ENCODE measurements around the gene ZNF236.

Gene ZNF236

DNA sequence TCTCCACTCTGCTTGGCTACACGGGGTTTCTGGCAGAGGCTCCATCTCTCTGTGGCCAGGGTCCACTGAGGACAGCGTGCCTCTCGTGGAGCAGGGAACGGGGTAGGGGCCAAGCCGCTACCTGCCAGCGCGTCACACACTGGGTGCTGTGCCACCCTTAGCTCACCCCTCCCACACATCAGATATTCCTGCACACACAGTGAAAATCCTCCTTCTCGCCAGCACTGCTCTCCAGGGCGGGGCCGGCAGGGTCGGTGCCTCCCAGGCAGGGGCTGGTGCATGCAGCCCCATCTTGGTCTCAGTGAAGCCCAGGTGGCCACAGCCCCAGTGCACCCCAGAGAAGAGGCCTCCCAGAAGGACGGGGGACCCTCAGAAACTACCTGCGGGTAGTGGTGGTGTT lies 185.6 kb downstream of the ZNF236 start:
- no peak for TF ChIP-seq FOXP2 (optimal IDR thresholded peaks at IDR 0.05; ENCODE audit: borderline replicate concordance, extremely low read depth, extremely low read length, insufficient read depth)
- TF ChIP-seq, protein P1, sequence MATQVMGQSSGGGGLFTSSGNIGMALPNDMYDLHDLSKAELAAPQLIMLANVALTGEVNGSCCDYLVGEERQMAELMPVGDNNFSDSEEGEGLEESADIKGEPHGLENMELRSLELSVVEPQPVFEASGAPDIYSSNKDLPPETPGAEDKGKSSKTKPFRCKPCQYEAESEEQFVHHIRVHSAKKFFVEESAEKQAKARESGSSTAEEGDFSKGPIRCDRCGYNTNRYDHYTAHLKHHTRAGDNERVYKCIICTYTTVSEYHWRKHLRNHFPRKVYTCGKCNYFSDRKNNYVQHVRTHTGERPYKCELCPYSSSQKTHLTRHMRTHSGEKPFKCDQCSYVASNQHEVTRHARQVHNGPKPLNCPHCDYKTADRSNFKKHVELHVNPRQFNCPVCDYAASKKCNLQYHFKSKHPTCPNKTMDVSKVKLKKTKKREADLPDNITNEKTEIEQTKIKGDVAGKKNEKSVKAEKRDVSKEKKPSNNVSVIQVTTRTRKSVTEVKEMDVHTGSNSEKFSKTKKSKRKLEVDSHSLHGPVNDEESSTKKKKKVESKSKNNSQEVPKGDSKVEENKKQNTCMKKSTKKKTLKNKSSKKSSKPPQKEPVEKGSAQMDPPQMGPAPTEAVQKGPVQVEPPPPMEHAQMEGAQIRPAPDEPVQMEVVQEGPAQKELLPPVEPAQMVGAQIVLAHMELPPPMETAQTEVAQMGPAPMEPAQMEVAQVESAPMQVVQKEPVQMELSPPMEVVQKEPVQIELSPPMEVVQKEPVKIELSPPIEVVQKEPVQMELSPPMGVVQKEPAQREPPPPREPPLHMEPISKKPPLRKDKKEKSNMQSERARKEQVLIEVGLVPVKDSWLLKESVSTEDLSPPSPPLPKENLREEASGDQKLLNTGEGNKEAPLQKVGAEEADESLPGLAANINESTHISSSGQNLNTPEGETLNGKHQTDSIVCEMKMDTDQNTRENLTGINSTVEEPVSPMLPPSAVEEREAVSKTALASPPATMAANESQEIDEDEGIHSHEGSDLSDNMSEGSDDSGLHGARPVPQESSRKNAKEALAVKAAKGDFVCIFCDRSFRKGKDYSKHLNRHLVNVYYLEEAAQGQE (IDR thresholded peaks at IDR 0.05; ENCODE audit: insufficient read depth in 1 of 2, low read depth in 2 of 2, low read length in 2 of 2) = no peak
- no peak for TF ChIP-seq SIN3A (IDR thresholded peaks at IDR 0.05; ENCODE audit: borderline replicate concordance, insufficient read depth, low read length)
- no peak for TF ChIP-seq TAF1 (IDR thresholded peaks at IDR 0.05; ENCODE audit: borderline replicate concordance, insufficient read depth, low read length)
- no peak for TF ChIP-seq POLR2AphosphoS5 (IDR thresholded peaks at IDR 0.05; ENCODE audit: low read depth, low read length)

DNA sequence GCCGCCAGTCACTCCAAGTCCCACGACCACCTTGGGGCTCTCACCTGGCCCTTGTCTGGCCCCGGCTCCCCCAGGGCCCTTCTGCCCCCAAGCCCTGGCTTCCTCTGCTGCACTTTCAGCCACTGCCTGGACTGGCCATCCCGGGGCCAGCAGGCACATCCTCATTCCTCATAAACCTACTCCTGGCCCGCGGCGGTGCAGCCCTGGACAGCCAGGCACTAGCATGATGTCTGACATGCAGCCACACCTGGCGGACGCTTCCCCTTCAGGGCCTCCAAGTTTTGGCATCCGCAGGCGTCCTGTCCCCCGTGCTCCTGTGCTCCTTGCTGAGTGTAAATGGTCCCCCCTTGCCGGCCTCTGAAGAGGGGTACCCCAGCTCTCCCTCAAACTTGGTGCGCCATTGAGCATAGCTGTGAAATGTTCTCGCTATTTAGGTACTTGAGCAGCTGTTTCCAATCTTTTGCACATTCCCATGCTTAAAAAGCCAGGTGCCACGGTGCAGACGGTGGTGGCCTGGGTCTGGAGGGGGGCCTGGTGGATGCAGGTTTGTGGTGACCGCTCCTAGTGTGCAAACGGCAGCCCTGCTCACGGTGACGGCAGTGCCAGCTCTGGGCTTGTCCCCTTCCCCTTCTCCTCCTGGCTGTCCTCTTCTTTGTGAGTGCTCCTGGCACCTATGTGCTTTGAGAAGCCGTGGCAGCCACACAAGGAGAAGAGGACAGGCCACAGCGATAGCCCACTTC lies 186.4 kb downstream of the ZNF236 start:
- TF ChIP-seq, protein P1 (IDR thresholded peaks at IDR 0.05; ENCODE audit: insufficient read depth in 1 of 2, low read depth in 2 of 2, low read length in 2 of 2) = no peak
- TF ChIP-seq FOXP2 (optimal IDR thresholded peaks at IDR 0.05; ENCODE audit: borderline replicate concordance, extremely low read depth, extremely low read length, insufficient read depth) (no peak), POLR2AphosphoS5 (IDR thresholded peaks at IDR 0.05; ENCODE audit: low read depth, low read length) (no peak), SIN3A (IDR thresholded peaks at IDR 0.05; ENCODE audit: borderline replicate concordance, insufficient read depth, low read length) (no peak), TAF1 (IDR thresholded peaks at IDR 0.05; ENCODE audit: borderline replicate concordance, insufficient read depth, low read length) (no peak)

DNA sequence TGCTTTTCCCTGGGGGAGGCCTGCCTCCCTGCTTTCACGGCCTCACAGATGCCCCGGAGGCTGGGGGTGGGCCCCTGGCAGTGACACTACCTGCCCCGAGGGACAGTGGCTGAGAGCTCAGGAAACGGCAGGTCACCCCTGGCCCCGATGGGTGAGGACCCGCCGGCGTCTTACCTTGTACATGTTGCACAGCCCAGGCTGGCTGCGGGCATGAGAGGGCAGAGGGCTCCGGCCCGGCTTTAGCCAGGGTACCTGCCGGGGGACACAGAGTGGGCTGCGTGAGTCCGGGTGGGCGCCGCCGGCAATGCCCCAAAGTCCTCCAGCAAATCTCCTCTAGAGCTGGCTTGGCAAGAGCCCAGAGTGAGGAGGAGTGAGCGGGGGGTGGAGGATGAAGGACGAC lies 187.3 kb downstream of the ZNF236 start:
- TF ChIP-seq SIN3A (IDR thresholded peaks at IDR 0.05; ENCODE audit: borderline replicate concordance, insufficient read depth, low read length) (no peak), TAF1 (IDR thresholded peaks at IDR 0.05; ENCODE audit: borderline replicate concordance, insufficient read depth, low read length) (no peak), POLR2AphosphoS5 (IDR thresholded peaks at IDR 0.05; ENCODE audit: low read depth, low read length) (no peak), FOXP2 (optimal IDR thresholded peaks at IDR 0.05; ENCODE audit: borderline replicate concordance, extremely low read depth, extremely low read length, insufficient read depth) (no peak)
- TF ChIP-seq, protein P1 (IDR thresholded peaks at IDR 0.05; ENCODE audit: insufficient read depth in 1 of 2, low read depth in 2 of 2, low read length in 2 of 2) = no peak

DNA sequence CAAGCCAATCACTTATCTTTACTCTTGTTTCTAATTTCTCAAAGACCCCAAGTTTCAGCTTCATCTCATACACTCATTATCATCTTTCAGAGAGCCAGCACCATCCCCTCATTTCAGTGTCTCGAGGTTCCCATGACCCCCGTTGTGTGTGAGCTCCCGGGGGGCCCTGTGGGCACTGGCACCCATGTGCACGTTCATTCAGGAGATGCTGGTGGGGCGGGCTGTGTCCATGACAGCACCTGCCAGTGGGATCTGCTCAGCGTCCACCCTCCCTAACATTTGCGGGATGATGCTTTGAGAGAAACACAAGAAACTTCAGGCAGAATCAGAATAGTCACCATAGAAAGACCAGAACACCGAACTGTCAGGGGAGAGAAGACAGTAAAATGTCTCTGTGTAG lies 189.8 kb downstream of the ZNF236 start:
- TF ChIP-seq POLR2AphosphoS5 (IDR thresholded peaks at IDR 0.05; ENCODE audit: low read depth, low read length) (no peak), FOXP2 (optimal IDR thresholded peaks at IDR 0.05; ENCODE audit: borderline replicate concordance, extremely low read depth, extremely low read length, insufficient read depth) (no peak), SIN3A (IDR thresholded peaks at IDR 0.05; ENCODE audit: borderline replicate concordance, insufficient read depth, low read length) (no peak), TAF1 (IDR thresholded peaks at IDR 0.05; ENCODE audit: borderline replicate concordance, insufficient read depth, low read length) (no peak)
- TF ChIP-seq, protein P1 (IDR thresholded peaks at IDR 0.05; ENCODE audit: insufficient read depth in 1 of 2, low read depth in 2 of 2, low read length in 2 of 2) = no peak
